ENCODE measurements around the gene CLDN22. TPM values are rescaled to one million over a fixed set of nuclear protein-coding genes. Genes with fewer than 3 reads are reported as not detected.
"Not testable (repeated sequence)": the region's sequence is repeated elsewhere in the genome, so short reads cannot be mapped to it uniquely, and the experiment has no call there.

The CLDN22 gene
- total RNA-seq, 1 experiment from 2014 or later: not detected

DNA sequence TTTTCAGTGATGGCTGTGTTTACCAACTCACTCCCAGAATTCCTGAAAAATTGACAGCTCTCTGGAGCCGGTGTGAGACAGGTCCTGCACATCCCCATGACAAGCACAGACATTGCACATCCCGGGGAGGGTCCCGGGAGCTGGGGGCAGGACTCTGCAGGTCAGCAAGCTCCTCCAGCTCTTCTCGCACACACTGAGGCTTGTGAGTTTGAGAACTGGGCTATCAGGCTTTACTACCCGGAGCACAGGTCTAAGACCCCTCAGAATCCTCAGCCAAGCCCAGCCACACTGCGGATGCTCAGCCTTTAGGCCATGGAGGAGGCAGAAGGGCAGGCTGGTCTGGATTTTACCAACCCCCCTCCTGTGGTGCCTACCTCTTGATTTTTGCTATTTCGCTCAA lies 7.8 kb upstream of the CLDN22 start (continued):
- no peak for TF ChIP-seq ZNF274 (IDR thresholded peaks at IDR 0.05; ENCODE audit: low read depth, low read length)
- TF ChIP-seq SRF (IDR thresholded peaks at IDR 0.05; ENCODE audit: low read depth): no peak
- TF ChIP-seq REST (IDR thresholded peaks at IDR 0.05; ENCODE audit: low read depth): no peak
- TF ChIP-seq YY1 (IDR thresholded peaks at IDR 0.05; ENCODE audit: extremely low read depth, insufficient replicate concordance, low read depth, low read length): no peak
- TF ChIP-seq ATF3 (IDR thresholded peaks at IDR 0.05): no peak
- TF ChIP-seq SP1 (IDR thresholded peaks at IDR 0.05; ENCODE audit: low read depth): no peak
- TF ChIP-seq SIN3A (IDR thresholded peaks at IDR 0.05; ENCODE audit: low read depth): no peak
- no peak for TF ChIP-seq TCF7L2 (IDR thresholded peaks at IDR 0.05; ENCODE audit: borderline replicate concordance, extremely low read depth, insufficient read depth, insufficient read length)

- DNase-seq (ENCODE audit: low read depth, low spot score): no peak
- Histone ChIP-seq H3K27me3 (ENCODE audit: insufficient read depth, low read length) (no peaks in the 10 kb centered on the region), H3K36me3 (ENCODE audit: control insufficient read depth in 1 of 2, insufficient read depth in 2 of 2, low read length in 2 of 2) (no peaks in the 10 kb centered on the region), H2AFZ (ENCODE audit: low read depth, low read length, poor library complexity, severe bottlenecking) (no peak overlapping the region), H3K4me3 (replicated peaks in 1 of 2; ENCODE audit: low read depth in 1 of 2, low read length in 2 of 2) (no peak overlapping the region), H3K9me2 (ENCODE audit: insufficient read depth) (no peaks in the 10 kb centered on the region), H4K20me1 (ENCODE audit: insufficient read depth) (no peaks in the 10 kb centered on the region), H3K9ac (ENCODE audit: low read length) (no peak overlapping the region), H3K79me2 (ENCODE audit: insufficient read depth, low read length) (no peaks in the 10 kb centered on the region), H3K27ac (ENCODE audit: low read depth, low read length) (no peak overlapping the region), H3K4me1 (ENCODE audit: control insufficient read depth in 1 of 2, insufficient read depth in 2 of 2, low read length in 2 of 2) (peaks cover 0 to 12% of the 10 kb centered on the region in 2 experiments; a peak in 2 of 4 replicates), H3K9me3 (ENCODE audit: control insufficient read depth in 1 of 2, insufficient read depth in 1 of 2, low read depth in 1 of 2, low read length in 2 of 2) (peaks cover 0 to 3% of the 10 kb centered on the region in 2 experiments; a peak in 1 of 4 replicates), H3K4me2 (ENCODE audit: low read length) (peak overlapping the region; percentile 29)
- ChIA-PET CTCF (no interaction called here), RAD21 (ENCODE audit: low non-redundant PET in 1 of 2, low total read pairs in 2 of 2, uncharacterized antibody in 2 of 2, unreplicated experiment in 2 of 2) (no interaction called here), POLR2A (no interaction called here)
- BruUV-seq (replicated peaks): no TSS peak
- TF ChIP-seq JUND (IDR thresholded peaks at IDR 0.05) (0 out of 2 replicates have a peak, but pooled peaks have one; percentile 36), CBX3 (IDR thresholded peaks at IDR 0.05; ENCODE audit: low read depth) (peak; percentile 33; the same call in 1 of the 2 replicates), POLR2AphosphoS5 (IDR thresholded peaks at IDR 0.05; ENCODE audit: low read depth, low read length) (no peak), SRF (IDR thresholded peaks at IDR 0.05; ENCODE audit: low read depth) (peak; percentile 71; the same call in 1 of the 2 replicates), FOSL1 (IDR thresholded peaks at IDR 0.05; ENCODE audit: low read depth) (peak; percentile 24; the same call in 1 of the 2 replicates)
- ATAC-seq: peak; percentile 55
- intact Hi-C loops (cut with micrococcal nuclease): no loop called here
Observed at GRCh38 chr4:183326853-183327252, 6.8 kb upstream of the CLDN22 start.

GRCh38 chr4:183326387-183326786 lies 6.3 kb upstream of the CLDN22 start:
- BruUV-seq (replicated peaks); DNase-seq (ENCODE audit: low read depth, low spot score); H3K27me3 ChIP-seq (ENCODE audit: insufficient read depth, low read length); H3K9me3 ChIP-seq (ENCODE audit: control insufficient read depth in 1 of 2, insufficient read depth in 1 of 2, low read depth in 1 of 2, low read length in 2 of 2); H3K9me2 ChIP-seq (ENCODE audit: insufficient read depth); H3K36me3 ChIP-seq (ENCODE audit: control insufficient read depth in 1 of 2, insufficient read depth in 2 of 2, low read length in 2 of 2); H4K20me1 ChIP-seq (ENCODE audit: insufficient read depth); H3K27ac ChIP-seq (ENCODE audit: low read depth, low read length); CTCF ChIA-PET; H3K9ac ChIP-seq (ENCODE audit: low read length); RAD21 ChIA-PET (ENCODE audit: low non-redundant PET in 1 of 2, low total read pairs in 2 of 2, uncharacterized antibody in 2 of 2, unreplicated experiment in 2 of 2); H2AFZ ChIP-seq (ENCODE audit: low read depth, low read length, poor library complexity, severe bottlenecking); H3K4me3 ChIP-seq (replicated peaks in 1 of 2; ENCODE audit: low read depth in 1 of 2, low read length in 2 of 2); intact Hi-C loops (cut with micrococcal nuclease); H3K79me2 ChIP-seq (ENCODE audit: insufficient read depth, low read length); POLR2A ChIA-PET: not testable (repeated sequence)
- peaks cover 0 to 12% of the 10 kb centered on the region in 2 experiments; a peak in 2 of 4 replicates for H3K4me1 ChIP-seq (ENCODE audit: control insufficient read depth in 1 of 2, insufficient read depth in 2 of 2, low read length in 2 of 2)
- ATAC-seq: peak; percentile 12; the same call in 1 of the 2 replicates
- peak overlapping the region; percentile 29 for H3K4me2 ChIP-seq (ENCODE audit: low read length)
